Stimulated activated naive B cell treated with anti-CD40 and anti-IgM and Interleukin-4, amounts not matched to agents 10 μg/mL and 1 μg/mL and 100 μg/mL, for 72 hours (primary cell): ENCODE data around the gene AMDHD2.
"Not testable (repeated sequence)": the region's sequence is repeated elsewhere in the genome, so short reads cannot be mapped to it uniquely, and the experiment has no call there.

Experiments used
- ATAC-seq, 2 donors: fragments of 150-1000 bp; cut with Tn5 transposase; replicated peaks; 2 replicates each; pipeline ENCODE4 v1.10.0; 2021; ENCODE audit warnings: moderate library complexity in 1 of 2
- DNase-seq: peaks from one replicate; pipeline ENCODE4 v3.0.0; 2021
- H3K27ac Mint-ChIP-seq: one replicate; pipeline ENCODE4 v1.8.0; 2022; ENCODE audit warnings: mild to moderate bottlenecking, mixed read lengths
- H3K27me3 Mint-ChIP-seq, 2 donors: one replicate each; pipeline ENCODE4 v1.8.0; 2022; ENCODE audit warnings: mixed read lengths in 2 of 2
- H3K36me3 Mint-ChIP-seq, 2 donors: one replicate each; pipeline ENCODE4 v1.8.0; 2022; ENCODE audit warnings: mixed read lengths in 2 of 2, mild to moderate bottlenecking in 1 of 2
- H3K4me1 Mint-ChIP-seq, 2 donors: one replicate each; pipeline ENCODE4 v1.8.0; 2022; ENCODE audit warnings: mixed read lengths in 2 of 2, mild to moderate bottlenecking in 1 of 2
- H3K4me3 Mint-ChIP-seq, 2 donors: one replicate each; pipeline ENCODE4 v1.8.0; 2022; ENCODE audit warnings: mild to moderate bottlenecking in 2 of 2, mixed read lengths in 2 of 2, moderate library complexity in 1 of 2
- H3K9me3 Mint-ChIP-seq, 2 donors: one replicate each; pipeline ENCODE4 v1.8.0; 2022; ENCODE audit warnings: mixed read lengths in 2 of 2, mild to moderate bottlenecking in 1 of 2

AMDHD2 gene

GRCh38 chr16:2476741-2477140 is 43.4 kb upstream of the AMDHD2 start:
- Mint-ChIP-seq H3K27me3 (peaks cover 7 to 9% of the 10 kb centered on the region in 2 donors), H3K4me3 (no peak overlapping the region), H3K36me3 (peaks cover 5 to 21% of the 10 kb centered on the region in 2 donors), H3K9me3 (no peaks in the 10 kb centered on the region), H3K27ac (no peak overlapping the region), H3K4me1 (peaks cover 15 to 25% of the 10 kb centered on the region in 2 donors)
- ATAC-seq (no peak), DNase-seq (no peak)

GRCh38 chr16:2477327-2477726 is 42.8 kb upstream of the AMDHD2 start:
- Mint-ChIP-seq H3K27ac (peak overlapping the region; percentile 43), H3K4me1 (peaks cover 18 to 19% of the 10 kb centered on the region in 2 donors), H3K4me3 (no peak overlapping the region), H3K27me3 (peaks cover 7 to 9% of the 10 kb centered on the region in 2 donors), H3K36me3 (peaks cover 7 to 21% of the 10 kb centered on the region in 2 donors), H3K9me3 (no peaks in the 10 kb centered on the region)
- ATAC-seq (no peak), DNase-seq (no peak)

DNA sequence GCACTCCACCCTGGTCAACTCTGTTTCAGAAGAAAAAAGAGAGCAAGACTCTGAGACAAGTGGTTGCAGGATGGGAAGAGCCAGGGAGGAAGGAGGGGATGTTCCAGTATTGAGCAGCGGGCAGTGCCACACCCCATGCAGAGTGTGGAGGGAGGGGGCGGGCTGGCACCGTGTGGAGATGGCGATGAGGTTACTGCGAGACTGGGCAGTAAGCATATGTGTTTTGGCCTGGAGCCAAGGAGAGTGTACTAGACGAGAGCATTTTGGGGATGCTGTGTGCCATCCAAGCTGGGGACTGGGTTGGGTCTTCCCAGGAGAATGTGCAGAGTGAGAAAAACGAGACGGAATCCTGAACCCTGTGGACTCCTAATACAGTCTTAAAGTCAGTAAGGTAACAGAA is 41.9 kb upstream of the AMDHD2 start:
- Mint-ChIP-seq H3K27ac (no peak overlapping the region), H3K27me3 (peaks cover 2% of the 10 kb centered on the region in 2 donors), H3K4me1 (peaks cover 12 to 19% of the 10 kb centered on the region in 2 donors), H3K4me3 (no peak overlapping the region), H3K9me3 (no peaks in the 10 kb centered on the region), H3K36me3 (peaks cover 7 to 21% of the 10 kb centered on the region in 2 donors)
- DNase-seq (no peak), ATAC-seq (no peak)

DNA sequence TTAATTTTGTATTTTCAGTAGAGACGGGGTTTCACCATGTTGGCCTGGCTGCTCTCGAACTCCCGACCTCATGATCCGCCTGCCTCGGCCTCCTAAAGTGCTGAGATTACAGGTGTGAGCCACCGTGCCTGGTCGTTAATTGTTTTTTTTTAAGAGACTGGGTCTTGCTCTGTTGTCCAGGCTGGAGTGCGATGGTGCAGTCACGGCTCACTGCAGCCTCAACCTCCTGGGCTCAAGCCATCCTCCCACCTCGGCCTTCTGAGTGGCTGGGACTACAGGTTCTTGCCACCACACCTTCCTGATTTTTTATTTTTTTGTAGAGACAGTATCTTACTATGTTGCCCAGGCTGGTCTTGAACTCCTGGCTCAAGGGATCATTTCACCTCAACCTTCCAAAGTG is 40.2 kb upstream of the AMDHD2 start:
- DNase-seq, H3K4me3 Mint-ChIP-seq, H3K27me3 Mint-ChIP-seq, H3K9me3 Mint-ChIP-seq, ATAC-seq, H3K27ac Mint-ChIP-seq: not testable (repeated sequence)
- H3K36me3 Mint-ChIP-seq = peaks cover 7 to 21% of the 10 kb centered on the region in 2 donors
- H3K4me1 Mint-ChIP-seq = peaks cover 15 to 22% of the 10 kb centered on the region in 2 donors

- H3K27ac Mint-ChIP-seq = no peak overlapping the region
Measured at GRCh38 chr16:2480948-2481347, 39.2 kb upstream of the AMDHD2 start.

GRCh38 chr16:2481676-2482075 is 38.5 kb upstream of the AMDHD2 start:
- H3K27me3 Mint-ChIP-seq = no peaks in the 10 kb centered on the region
- no peaks in the 10 kb centered on the region for H3K9me3 Mint-ChIP-seq
- DNase-seq = no peak
- no peak for ATAC-seq
- H3K27ac Mint-ChIP-seq = no peak overlapping the region
- H3K4me1 Mint-ChIP-seq = peaks cover 8 to 25% of the 10 kb centered on the region in 2 donors
- H3K36me3 Mint-ChIP-seq = peaks cover 7 to 21% of the 10 kb centered on the region in 2 donors
- H3K4me3 Mint-ChIP-seq = no peak overlapping the region

More at GRCh38 chr16:2480948-2481347, 39.2 kb upstream of the AMDHD2 start:
- DNase-seq (no peak), ATAC-seq (no peak)
- Mint-ChIP-seq H3K27me3 (no peaks in the 10 kb centered on the region), H3K4me3 (no peak overlapping the region), H3K4me1 (peaks cover 10 to 23% of the 10 kb centered on the region in 2 donors), H3K36me3 (peaks cover 7 to 21% of the 10 kb centered on the region in 2 donors), H3K9me3 (no peaks in the 10 kb centered on the region)

DNA sequence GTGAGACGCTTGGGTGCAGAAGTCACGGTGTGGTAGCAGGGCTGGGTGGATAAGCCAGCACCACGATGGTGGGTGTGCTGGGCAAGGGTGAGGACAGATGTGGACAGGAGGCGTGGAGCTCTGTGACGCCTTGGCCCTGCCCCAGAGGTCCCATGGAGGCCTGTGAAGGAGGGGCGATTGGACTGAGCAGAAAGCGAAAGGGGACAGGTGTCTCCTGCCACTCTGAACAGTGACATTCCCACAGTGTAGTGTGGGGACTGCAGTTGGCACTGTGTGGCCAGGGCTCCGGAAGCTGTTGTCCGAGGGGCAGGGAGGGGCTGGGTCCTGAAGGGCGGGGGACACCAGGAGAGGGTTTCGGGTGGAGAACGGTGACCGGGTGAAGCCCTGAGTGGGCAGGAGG is 37.9 kb upstream of the AMDHD2 start:
- Mint-ChIP-seq H3K9me3 (no peaks in the 10 kb centered on the region), H3K27ac (no peak overlapping the region), H3K27me3 (no peaks in the 10 kb centered on the region), H3K36me3 (peaks cover 7 to 24% of the 10 kb centered on the region in 2 donors), H3K4me3 (no peak overlapping the region), H3K4me1 (peaks cover 14 to 31% of the 10 kb centered on the region in 2 donors)
- no peak for DNase-seq
- no peak for ATAC-seq

DNA sequence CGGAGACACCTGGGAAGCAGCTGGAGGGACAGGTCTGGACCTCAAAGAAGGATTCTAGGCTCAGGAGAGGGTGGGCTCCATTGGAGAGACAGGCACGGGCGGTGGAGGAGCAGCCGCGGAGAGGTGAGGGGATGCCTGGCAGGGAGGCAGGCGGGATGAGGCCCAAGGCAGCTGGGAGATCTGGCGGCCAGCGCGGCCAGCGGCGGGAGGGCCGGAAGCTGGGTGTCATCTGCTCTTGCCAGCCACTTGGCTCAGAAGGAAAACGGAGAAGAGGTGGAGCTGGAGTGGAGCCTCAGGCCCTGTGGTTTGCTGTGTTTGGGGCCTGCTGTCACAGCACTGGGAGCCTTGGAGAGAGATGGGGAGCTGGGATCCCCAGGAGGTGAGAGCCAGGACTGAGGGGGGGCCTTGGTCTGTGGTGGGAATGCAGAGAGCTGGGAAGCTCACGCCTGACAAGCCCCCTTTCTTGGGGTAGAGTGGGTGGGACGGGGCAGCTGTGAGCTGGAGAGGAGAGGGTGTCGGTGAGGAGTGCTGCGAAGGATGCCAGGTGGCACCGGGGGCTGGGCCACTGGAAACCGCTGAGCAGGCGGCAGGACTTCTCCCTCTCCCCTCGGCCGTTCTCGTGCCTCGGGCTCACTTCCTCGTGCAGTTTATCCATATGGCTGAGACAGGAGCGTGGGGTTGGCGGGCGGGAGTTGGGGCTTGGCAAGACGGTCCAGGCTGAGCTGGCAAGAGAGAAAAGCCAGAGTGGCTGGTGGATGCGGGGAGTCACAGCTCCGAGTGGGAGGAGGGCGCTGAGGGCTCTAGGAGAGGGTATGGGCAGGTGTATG is 37.2 kb upstream of the AMDHD2 start:
- Mint-ChIP-seq H3K27me3 (no peaks in the 10 kb centered on the region), H3K9me3 (no peaks in the 10 kb centered on the region), H3K36me3 (peaks cover 7 to 21% of the 10 kb centered on the region in 2 donors), H3K4me3 (no peak overlapping the region), H3K4me1 (peaks cover 21 to 31% of the 10 kb centered on the region in 2 donors), H3K27ac (no peak overlapping the region)
- DNase-seq = no peak
- no peak for ATAC-seq

DNA sequence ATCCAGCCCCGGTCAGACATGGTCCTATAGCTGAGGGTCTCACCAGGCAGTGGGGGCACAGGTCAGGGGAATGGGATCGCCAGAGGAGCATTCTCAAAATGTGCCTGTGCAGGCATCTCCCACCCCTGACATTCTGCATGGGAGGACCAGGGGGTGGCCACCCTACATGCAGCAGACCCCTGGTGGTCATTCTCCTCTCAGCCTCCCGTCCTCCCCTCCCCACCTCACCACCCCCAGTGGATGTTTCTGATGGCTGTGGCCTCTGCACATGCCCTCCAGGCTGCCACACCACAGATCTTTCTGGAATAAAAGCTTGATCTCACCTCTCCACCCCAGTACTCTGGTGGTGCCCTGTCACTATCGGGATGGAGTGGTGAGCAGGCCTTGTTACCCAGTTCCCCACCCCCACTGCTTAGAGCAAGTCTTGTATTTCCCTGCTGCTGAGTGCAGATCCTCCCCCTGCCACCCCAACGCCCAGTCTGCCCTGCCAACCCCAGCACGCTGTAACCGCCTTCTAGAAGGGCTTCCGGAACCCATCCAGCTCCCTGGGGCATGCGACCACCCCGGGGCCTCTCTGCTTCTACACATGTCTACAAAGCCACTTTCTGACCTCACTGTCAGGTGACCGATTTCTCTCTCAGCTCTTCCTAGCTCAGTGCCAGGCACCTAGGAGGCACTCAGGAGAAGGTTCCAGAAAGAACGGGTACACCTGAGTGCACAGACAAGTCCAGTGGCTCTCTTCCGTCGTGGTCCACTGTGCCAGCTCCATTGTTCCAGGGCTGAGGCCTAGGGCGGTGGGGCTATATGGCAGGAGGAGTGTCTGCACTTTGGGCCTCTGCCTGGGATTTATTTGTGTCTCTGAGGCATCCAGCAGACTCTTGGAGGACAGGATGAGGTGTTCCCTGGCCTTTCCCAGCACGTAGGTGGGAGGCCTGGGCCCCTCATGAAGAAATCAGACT is 36.0 kb upstream of the AMDHD2 start:
- DNase-seq = no peak
- H3K27me3 Mint-ChIP-seq = no peaks in the 10 kb centered on the region
- H3K9me3 Mint-ChIP-seq = no peaks in the 10 kb centered on the region
- no peak for ATAC-seq
- H3K36me3 Mint-ChIP-seq = peaks cover 7 to 16% of the 10 kb centered on the region in 2 donors
- H3K27ac Mint-ChIP-seq = peak overlapping the region; percentile 26
- peaks cover 25 to 31% of the 10 kb centered on the region in 2 donors for H3K4me1 Mint-ChIP-seq
- no peak overlapping the region for H3K4me3 Mint-ChIP-seq

GRCh38 chr16:2484898-2485508 is 35.2 kb upstream of the AMDHD2 start:
- H3K36me3 Mint-ChIP-seq = peaks cover 5 to 14% of the 10 kb centered on the region in 2 donors
- DNase-seq (no peak), ATAC-seq (no peak)
- H3K27ac Mint-ChIP-seq = no peak overlapping the region
- no peak overlapping the region for H3K4me3 Mint-ChIP-seq
- H3K27me3 Mint-ChIP-seq = no peaks in the 10 kb centered on the region
- H3K9me3 Mint-ChIP-seq = no peaks in the 10 kb centered on the region
- H3K4me1 Mint-ChIP-seq = peaks cover 25 to 31% of the 10 kb centered on the region in 2 donors

GRCh38 chr16:2485811-2486507 is 34.2 kb upstream of the AMDHD2 start:
- Mint-ChIP-seq H3K4me3 (no peak overlapping the region), H3K36me3 (peaks cover 3 to 14% of the 10 kb centered on the region in 2 donors), H3K9me3 (no peaks in the 10 kb centered on the region), H3K27ac (no peak overlapping the region), H3K4me1 (peaks cover 25 to 31% of the 10 kb centered on the region in 2 donors), H3K27me3 (no peaks in the 10 kb centered on the region)
- no peak for ATAC-seq
- no peak for DNase-seq

- peak; percentile 79 for DNase-seq
- H3K27me3 Mint-ChIP-seq = no peaks in the 10 kb centered on the region
- H3K9me3 Mint-ChIP-seq = no peaks in the 10 kb centered on the region
- peak overlapping the region; percentile 75 to 80 for H3K4me3 Mint-ChIP-seq
- H3K27ac Mint-ChIP-seq = peak overlapping the region; percentile 95
- peaks cover 25 to 31% of the 10 kb centered on the region in 2 donors for H3K4me1 Mint-ChIP-seq
- H3K36me3 Mint-ChIP-seq = peaks cover 3 to 14% of the 10 kb centered on the region in 2 donors
- peak; percentile 97 to 98 for ATAC-seq
Measured at GRCh38 chr16:2486645-2487516, 33.3 kb upstream of the AMDHD2 start.

DNA sequence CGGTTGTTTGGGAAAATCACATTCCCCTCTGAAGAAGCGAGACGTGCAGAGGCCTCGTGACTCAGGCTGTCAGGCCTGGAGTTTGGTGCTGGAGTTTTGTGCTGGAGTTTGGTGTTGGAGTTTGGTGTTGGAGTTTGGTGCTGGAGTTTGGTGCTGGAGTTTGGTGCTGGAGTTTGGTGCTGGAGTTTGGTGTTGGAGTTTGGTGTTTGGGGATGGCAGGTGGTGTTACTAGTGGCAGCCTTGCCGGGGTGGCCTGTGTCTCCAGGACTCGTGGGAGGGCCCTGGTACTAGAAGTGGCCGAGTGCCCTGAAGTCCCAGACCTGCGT is 32.7 kb upstream of the AMDHD2 start:
- H3K36me3 Mint-ChIP-seq = peaks cover 0 to 13% of the 10 kb centered on the region in 2 donors
- ATAC-seq = no peak
- H3K27ac Mint-ChIP-seq = peak overlapping the region; percentile 95
- peaks cover 25 to 27% of the 10 kb centered on the region in 2 donors for H3K4me1 Mint-ChIP-seq
- no peaks in the 10 kb centered on the region for H3K27me3 Mint-ChIP-seq
- peak overlapping the region; percentile 75 to 80 for H3K4me3 Mint-ChIP-seq
- no peak for DNase-seq
- H3K9me3 Mint-ChIP-seq = no peaks in the 10 kb centered on the region
